Muscle of leg (tissue), 11 donors: ENCODE results near the gene ZXDC. TPM values are rescaled to one million over a fixed set of nuclear protein-coding genes. Genes with fewer than 3 reads are reported as not detected.
A peak's percentile ranks its signal among the peaks of the same experiment; 100 is the strongest.

Experiments used
- DNase-seq: peaks from one replicate; pipeline ENCODE4 v3.0.0; 2013
- H3K27ac ChIP-seq: one replicate; pipeline ENCODE4 v1.5.1; 2013; ENCODE audit warnings: mild to moderate bottlenecking, low read length, control low read depth
- H3K27me3 ChIP-seq: one replicate; pipeline ENCODE4 v1.6.1; 2013; ENCODE audit warnings: low read length; ENCODE audit not compliant: control insufficient read depth, insufficient read depth
- H3K36me3 ChIP-seq: one replicate; pipeline ENCODE4 v1.6.1; 2013; ENCODE audit warnings: low read length; ENCODE audit not compliant: control insufficient read depth, insufficient read depth
- H3K4me1 ChIP-seq: one replicate; pipeline ENCODE4 v1.6.1; 2013; ENCODE audit warnings: low read length; ENCODE audit not compliant: control insufficient read depth, insufficient read depth
- H3K4me3 ChIP-seq: one replicate; pipeline ENCODE4 v1.5.1; 2013; ENCODE audit warnings: low read length, control low read depth
- H3K9me3 ChIP-seq: replicated peaks from 2 replicates; pipeline ENCODE4 v1.6.1; 2013; ENCODE audit warnings: low read depth, low read length; ENCODE audit not compliant: control insufficient read depth
- WGBS: methylation state at CpG from one replicate; pipeline ENCODE4 v1.1.5; 2013; ENCODE audit warnings: missing lambda C conversion rate; ENCODE audit not compliant: insufficient coverage; 5-methylcytosine and 5-hydroxymethylcytosine counted together
- polyA plus RNA-seq, 8 donors: library from polyadenylated mRNA; unstranded; fragments of 120-200 nt; gene quantifications; one replicate each; pipeline versions ENCODE4 v1.2.1 to v1.2.3, GENCODE V29; 2013; ENCODE audit warnings: inconsistent platforms in 1 of 8, low replicate concordance in 1 of 8; ENCODE audit not compliant: insufficient read length in 8 of 8, insufficient read depth in 1 of 8
- total RNA-seq: library from RNA; stranded (reverse); fragments of 120-200 nt; gene quantifications from one replicate; pipeline ENCODE4 v1.2.4, GENCODE V29; 2013

The ZXDC gene
- total and polyA plus RNA-seq, 9 donors = 18.4 to 27.4 (median 22.2) TPM

GRCh38 chr3:126491221-126492013, 15.7 kb upstream of the ZXDC start:
- 82% methylated on average over 12 of the region's 21 CpGs for WGBS
- Histone ChIP-seq H3K27ac (no peak overlapping the region), H3K4me1 (peaks cover 24% of the 10 kb centered on the region), H3K4me3 (no peak overlapping the region), H3K27me3 (peaks cover 7% of the 10 kb centered on the region), H3K36me3 (no peaks in the 10 kb centered on the region), H3K9me3 (no peaks in the 10 kb centered on the region)
- no peak for DNase-seq

GRCh38 chr3:126490619-126491018, 14.9 kb upstream of the ZXDC start:
- DNase-seq = no peak
- peaks cover 32% of the 10 kb centered on the region for H3K4me1 ChIP-seq
- no peak overlapping the region for H3K27ac ChIP-seq
- WGBS = 54% methylated on average over 6 of the region's 6 CpGs
- H3K9me3 ChIP-seq = no peaks in the 10 kb centered on the region
- peaks cover 7% of the 10 kb centered on the region for H3K27me3 ChIP-seq
- H3K36me3 ChIP-seq = no peaks in the 10 kb centered on the region
- no peak overlapping the region for H3K4me3 ChIP-seq

- Histone ChIP-seq H3K27me3 (peaks cover 7% of the 10 kb centered on the region), H3K9me3 (no peaks in the 10 kb centered on the region), H3K4me3 (no peak overlapping the region), H3K4me1 (peaks cover 27% of the 10 kb centered on the region), H3K36me3 (no peaks in the 10 kb centered on the region), H3K27ac (no peak overlapping the region)
- no peak for DNase-seq
- WGBS = 83% methylated on average over 13 of the region's 16 CpGs
These were observed 13.3 kb upstream of the ZXDC start for GRCh38 chr3:126488886-126489569.

- H3K27me3 ChIP-seq = peaks cover 6% of the 10 kb centered on the region
- no peak overlapping the region for H3K27ac ChIP-seq
- H3K4me3 ChIP-seq = no peak overlapping the region
- peaks cover 26% of the 10 kb centered on the region for H3K4me1 ChIP-seq
- H3K9me3 ChIP-seq = no peaks in the 10 kb centered on the region
- 65% methylated on average over 11 of the region's 14 CpGs for WGBS
- no peak for DNase-seq
- no peaks in the 10 kb centered on the region for H3K36me3 ChIP-seq
These were observed 12.5 kb upstream of the ZXDC start for GRCh38 chr3:126488185-126488584.

GRCh38 chr3:126487151-126487771, 11.6 kb upstream of the ZXDC start:
- no peak overlapping the region for H3K4me3 ChIP-seq
- peaks cover 2% of the 10 kb centered on the region for H3K27me3 ChIP-seq
- H3K36me3 ChIP-seq = no peaks in the 10 kb centered on the region
- 30% methylated on average over 17 of the region's 17 CpGs for WGBS
- H3K27ac ChIP-seq = peak overlapping the region; percentile 35
- no peaks in the 10 kb centered on the region for H3K9me3 ChIP-seq
- DNase-seq = peak; percentile 73
- H3K4me1 ChIP-seq = peaks cover 31% of the 10 kb centered on the region

- H3K4me1 ChIP-seq = peaks cover 39% of the 10 kb centered on the region
- peak; percentile 73 for DNase-seq
- 67% methylated on average over 14 of the region's 14 CpGs for WGBS
- H3K27ac ChIP-seq = peak overlapping the region; percentile 35
- no peak overlapping the region for H3K4me3 ChIP-seq
- H3K9me3 ChIP-seq = no peaks in the 10 kb centered on the region
- H3K36me3 ChIP-seq = no peaks in the 10 kb centered on the region
- peaks cover 2% of the 10 kb centered on the region for H3K27me3 ChIP-seq
These were observed 10.7 kb upstream of the ZXDC start for GRCh38 chr3:126486360-126486847.

GRCh38 chr3:126485956-126486355, 10.3 kb upstream of the ZXDC start:
- no peak for DNase-seq
- no peaks in the 10 kb centered on the region for H3K9me3 ChIP-seq
- no peaks in the 10 kb centered on the region for H3K36me3 ChIP-seq
- H3K27me3 ChIP-seq = peaks cover 2% of the 10 kb centered on the region
- peaks cover 44% of the 10 kb centered on the region for H3K4me1 ChIP-seq
- H3K27ac ChIP-seq = no peak overlapping the region
- 96% methylated on average over 7 of the region's 9 CpGs for WGBS
- no peak overlapping the region for H3K4me3 ChIP-seq

- Histone ChIP-seq H3K27ac (no peak overlapping the region), H3K4me3 (no peak overlapping the region), H3K27me3 (peaks cover 2% of the 10 kb centered on the region), H3K4me1 (peaks cover 50% of the 10 kb centered on the region), H3K9me3 (no peaks in the 10 kb centered on the region), H3K36me3 (no peaks in the 10 kb centered on the region)
- DNase-seq = no peak
- no CpG with 5 or more reads among the region's 8 CpGs for WGBS
These were observed 9.6 kb upstream of the ZXDC start for GRCh38 chr3:126485176-126485897.

GRCh38 chr3:126484662-126485061, 9.0 kb upstream of the ZXDC start:
- Histone ChIP-seq H3K27me3 (peaks cover 2% of the 10 kb centered on the region), H3K9me3 (no peaks in the 10 kb centered on the region), H3K4me3 (no peak overlapping the region), H3K4me1 (peaks cover 57% of the 10 kb centered on the region), H3K27ac (no peak overlapping the region), H3K36me3 (no peaks in the 10 kb centered on the region)
- 59% methylated on average over 2 of the region's 3 CpGs for WGBS
- DNase-seq = no peak
